IPS-20b (cell line): ENCODE measurements around the gene NPEPL1.

ENCODE experiments used
- H3K27ac ChIP-seq: one replicate; pipeline ENCODE4 v1.5.1; 2013; ENCODE audit warnings: low read length
- H3K27me3 ChIP-seq: 2 replicates; pipeline ENCODE4 v1.6.1; 2013; ENCODE audit warnings: mild to moderate bottlenecking, low read length, inconsistent platforms; ENCODE audit not compliant: insufficient read depth
- H3K36me3 ChIP-seq: 2 replicates; pipeline ENCODE4 v1.6.1; 2013; ENCODE audit warnings: low read depth, mild to moderate bottlenecking, inconsistent platforms, low read length, moderate library complexity; ENCODE audit not compliant: insufficient read depth
- H3K4me1 ChIP-seq: 2 replicates; pipeline ENCODE4 v1.6.1; 2013; ENCODE audit warnings: mild to moderate bottlenecking, control low read depth, inconsistent platforms, low read length, moderate library complexity; ENCODE audit not compliant: insufficient read depth
- H3K4me3 ChIP-seq: 2 replicates; pipeline ENCODE4 v1.5.1; 2013; ENCODE audit warnings: mild to moderate bottlenecking, low read length, inconsistent platforms
- H3K9ac ChIP-seq: 2 replicates; pipeline ENCODE4 v1.6.1; 2013; ENCODE audit warnings: low read depth, mild to moderate bottlenecking, inconsistent platforms, low read length, moderate library complexity
- H3K9me3 ChIP-seq: 2 replicates; pipeline ENCODE4 v1.6.1; 2013; ENCODE audit warnings: mild to moderate bottlenecking, low read depth, low read length, inconsistent platforms; ENCODE audit not compliant: insufficient read depth

The NPEPL1 gene

GRCh38 chr20:58659841-58660240 is 32.8 kb upstream of the NPEPL1 start:
- Histone ChIP-seq H3K36me3 (peaks cover 39% of the 10 kb centered on the region), H3K27ac (no peak overlapping the region)

GRCh38 chr20:58660855-58661597 is 31.6 kb upstream of the NPEPL1 start:
- no peak overlapping the region for H3K27ac ChIP-seq
- no peak overlapping the region for H3K4me3 ChIP-seq
- H3K36me3 ChIP-seq, result peaks cover 32% of the 10 kb centered on the region

More at GRCh38 chr20:58659841-58660240, 32.8 kb upstream of the NPEPL1 start:
- Histone ChIP-seq H3K9ac (no peak overlapping the region), H3K9me3 (no peaks in the 10 kb centered on the region), H3K27me3 (no peaks in the 10 kb centered on the region), H3K4me3 (no peak overlapping the region), H3K4me1 (peaks cover 54% of the 10 kb centered on the region)

GRCh38 chr20:58661598-58662473 is 30.8 kb upstream of the NPEPL1 start:
- Histone ChIP-seq H3K36me3 (peaks cover 35% of the 10 kb centered on the region), H3K9ac (peak overlapping the region; percentile 23; the same call in 1 of the 2 replicates), H3K27ac (no peak overlapping the region), H3K27me3 (no peaks in the 10 kb centered on the region), H3K9me3 (no peaks in the 10 kb centered on the region), H3K4me1 (peaks cover 34% of the 10 kb centered on the region), H3K4me3 (no peak overlapping the region)

More at GRCh38 chr20:58660855-58661597, 31.6 kb upstream of the NPEPL1 start:
- Histone ChIP-seq H3K9me3 (no peaks in the 10 kb centered on the region), H3K4me1 (peaks cover 42% of the 10 kb centered on the region), H3K9ac (no peak overlapping the region), H3K27me3 (no peaks in the 10 kb centered on the region)

- Histone ChIP-seq H3K9me3 (no peaks in the 10 kb centered on the region), H3K27ac (no peak overlapping the region), H3K27me3 (no peaks in the 10 kb centered on the region), H3K36me3 (peaks cover 46% of the 10 kb centered on the region), H3K9ac (no peak overlapping the region), H3K4me3 (no peak overlapping the region), H3K4me1 (peaks cover 28% of the 10 kb centered on the region)
These were observed 28.3 kb upstream of the NPEPL1 start for GRCh38 chr20:58664331-58664730.

GRCh38 chr20:58664883-58665282 is 27.7 kb upstream of the NPEPL1 start:
- H3K4me3 ChIP-seq, result no peak overlapping the region
- peaks cover 46% of the 10 kb centered on the region for H3K36me3 ChIP-seq
- peaks cover 23% of the 10 kb centered on the region for H3K4me1 ChIP-seq
- no peak overlapping the region for H3K9ac ChIP-seq
- H3K27ac ChIP-seq, result peak overlapping the region; percentile 18
- H3K27me3 ChIP-seq, result no peaks in the 10 kb centered on the region
- H3K9me3 ChIP-seq, result no peaks in the 10 kb centered on the region

GRCh38 chr20:58665606-58666005 is 27.0 kb upstream of the NPEPL1 start:
- H3K9me3 ChIP-seq, result no peaks in the 10 kb centered on the region
- H3K36me3 ChIP-seq, result peaks cover 46% of the 10 kb centered on the region
- H3K9ac ChIP-seq, result no peak overlapping the region
- H3K4me3 ChIP-seq, result no peak overlapping the region
- H3K27me3 ChIP-seq, result no peaks in the 10 kb centered on the region
- H3K27ac ChIP-seq, result peak overlapping the region; percentile 28
- H3K4me1 ChIP-seq, result peaks cover 24% of the 10 kb centered on the region

- no peaks in the 10 kb centered on the region for H3K9me3 ChIP-seq
- no peaks in the 10 kb centered on the region for H3K27me3 ChIP-seq
- no peak overlapping the region for H3K4me3 ChIP-seq
- no peak overlapping the region for H3K9ac ChIP-seq
- H3K27ac ChIP-seq, result no peak overlapping the region
- H3K4me1 ChIP-seq, result peaks cover 28% of the 10 kb centered on the region
- H3K36me3 ChIP-seq, result peaks cover 39% of the 10 kb centered on the region
These were observed 25.9 kb upstream of the NPEPL1 start for GRCh38 chr20:58666702-58667101.

GRCh38 chr20:58667975-58668374 is 24.6 kb upstream of the NPEPL1 start:
- Histone ChIP-seq H3K27ac (peak overlapping the region; percentile 93), H3K9me3 (no peaks in the 10 kb centered on the region), H3K4me1 (peaks cover 28% of the 10 kb centered on the region), H3K27me3 (no peaks in the 10 kb centered on the region), H3K9ac (no peak overlapping the region; the same call in 1 of the 2 replicates), H3K4me3 (no peak overlapping the region), H3K36me3 (peaks cover 41% of the 10 kb centered on the region)

GRCh38 chr20:58668901-58669286 is 23.7 kb upstream of the NPEPL1 start:
- peak overlapping the region; percentile 93 for H3K27ac ChIP-seq
- H3K9me3 ChIP-seq, result no peaks in the 10 kb centered on the region
- peak overlapping the region; percentile 48 for H3K4me3 ChIP-seq
- H3K9ac ChIP-seq, result peak overlapping the region; percentile 92
- no peaks in the 10 kb centered on the region for H3K27me3 ChIP-seq
- H3K4me1 ChIP-seq, result peaks cover 28% of the 10 kb centered on the region
- H3K36me3 ChIP-seq, result peaks cover 44% of the 10 kb centered on the region

GRCh38 chr20:58669287-58670006 is 23.2 kb upstream of the NPEPL1 start:
- H3K27ac ChIP-seq, result peak overlapping the region; percentile 93
- H3K4me3 ChIP-seq, result peak overlapping the region; percentile 48
- peak overlapping the region; percentile 92 for H3K9ac ChIP-seq
- H3K4me1 ChIP-seq, result peaks cover 28% of the 10 kb centered on the region
- H3K9me3 ChIP-seq, result no peaks in the 10 kb centered on the region
- peaks cover 45% of the 10 kb centered on the region for H3K36me3 ChIP-seq
- H3K27me3 ChIP-seq, result no peaks in the 10 kb centered on the region

GRCh38 chr20:58670102-58670501 is 22.5 kb upstream of the NPEPL1 start:
- Histone ChIP-seq H3K4me1 (peaks cover 30% of the 10 kb centered on the region), H3K27me3 (no peaks in the 10 kb centered on the region), H3K36me3 (peaks cover 51% of the 10 kb centered on the region), H3K4me3 (peak overlapping the region; percentile 13; the same call in 1 of the 2 replicates), H3K27ac (peak overlapping the region; percentile 90), H3K9ac (peak overlapping the region; percentile 61), H3K9me3 (no peaks in the 10 kb centered on the region)
